B cell (primary cell): ENCODE measurements around the gene YARS1. TPM values are rescaled to one million over a fixed set of nuclear protein-coding genes. Genes with fewer than 3 reads are reported as not detected.

Source experiments
- ATAC-seq: fragments of 200-7000 bp; cut with Tn5 transposase; one replicate; pipeline ENCODE4 v1.10.0; 2021; ENCODE audit warnings: low read depth, mild to moderate bottlenecking, moderate number of reproducible peaks, moderate library complexity
- CTCF ChIA-PET: fragments of 350-600 bp; sonication (Branson Sonifier 250); formaldehyde crosslinking; loops from one replicate; lab custom pipeline; 2021; ENCODE audit warnings: antibody characterized with exemption, inconsistent platforms; lab: Charles Lee
- POLR2A ChIA-PET: fragments of 350-600 bp; sonication (Branson Sonifier 250); formaldehyde crosslinking; loops from one replicate; lab custom pipeline; 2021; ENCODE audit warnings: antibody characterized with exemption; lab: Charles Lee
- DNase-seq: peaks from one replicate; pipeline ENCODE4 v3.0.0; 2013
- H2AFZ ChIP-seq: 2 replicates; pipeline ENCODE4 v1.6.1; 2012; ENCODE audit warnings: mild to moderate bottlenecking, low read depth, low read length; ENCODE audit not compliant: insufficient read depth, poor library complexity, severe bottlenecking
- H3K27ac ChIP-seq, 2 donors: 1 replicate in 1 of 2; 2 replicates in 1 of 2; pipeline ENCODE4 v1.5.1; 2012 to 2013; ENCODE audit warnings: low read length in 2 of 2, mild to moderate bottlenecking in 2 of 2, moderate library complexity in 1 of 2
- H3K27me3 ChIP-seq, 4 experiments: fragments of 200-600 bp in 1 of 4; sonication (generic) in 1 of 4; replicated peaks in 1 of 4; 1 replicate in 2 of 4; 2 replicates in 2 of 4; pipeline versions ENCODE4 v1.6.1 to v1.7.0; 2013 to 2016; ENCODE audit warnings: low read length in 3 of 4, mild to moderate bottlenecking in 2 of 4, mixed read lengths in 1 of 4, moderate library complexity in 1 of 4; ENCODE audit not compliant: insufficient read depth in 4 of 4, control insufficient read depth in 3 of 4; ENCODE audit errors: control extremely low read depth in 1 of 4
- H3K36me3 ChIP-seq, 2 experiments: replicated peaks in 1 of 2; 1 replicate in 1 of 2; 2 replicates in 1 of 2; pipeline versions ENCODE4 v1.6.1 to v1.7.1; 2013; ENCODE audit warnings: low read length in 1 of 2; ENCODE audit not compliant: insufficient read depth in 2 of 2, control insufficient read depth in 1 of 2; ENCODE audit errors: control extremely low read depth in 1 of 2, extremely low read depth in 1 of 2
- H3K4me1 ChIP-seq, 2 donors: fragments of 200-600 bp in 1 of 2; sonication (generic) in 1 of 2; 1 replicate in 1 of 2; 2 replicates in 1 of 2; pipeline versions ENCODE4 v1.5.1 to v1.6.1; 2013 to 2017; ENCODE audit warnings: low read length in 2 of 2; ENCODE audit not compliant: control insufficient read depth in 2 of 2, insufficient read depth in 2 of 2
- H3K4me2 ChIP-seq: replicated peaks from 2 replicates; pipeline ENCODE3; 2012; ENCODE audit warnings: mild to moderate bottlenecking, low read depth, low read length; ENCODE audit not compliant: poor library complexity, severe bottlenecking
- H3K4me3 ChIP-seq, 5 experiments: fragments of 200-600 bp in 1 of 5; sonication (generic) in 1 of 5; 1 replicate in 3 of 5; 2 replicates in 2 of 5; pipeline versions ENCODE4 v1.5.1 to v1.7.0; 2011 to 2016; ENCODE audit warnings: low read length in 4 of 5, mild to moderate bottlenecking in 4 of 5, low read depth in 2 of 5, control low read depth in 1 of 5, moderate library complexity in 1 of 5; ENCODE audit not compliant: insufficient read depth in 1 of 5; ENCODE audit errors: control extremely low read depth in 1 of 5, extremely low read depth in 1 of 5
- H3K79me2 ChIP-seq: fragments of 200-600 bp; sonication (generic); one replicate; pipeline ENCODE4 v1.6.0; 2016; ENCODE audit warnings: low read length; ENCODE audit not compliant: control insufficient read depth, insufficient read depth
- H3K9ac ChIP-seq: fragments of 200-600 bp; sonication (generic); 2 replicates; pipeline ENCODE4 v1.6.1; 2017; ENCODE audit warnings: mild to moderate bottlenecking, low read length, moderate library complexity
- H3K9me3 ChIP-seq, 3 donors: one replicate each; pipeline versions ENCODE4 v1.6.1 to v1.7.1; 2013; ENCODE audit warnings: low read length in 2 of 3; ENCODE audit not compliant: control insufficient read depth in 2 of 3, insufficient read depth in 1 of 3; ENCODE audit errors: control extremely low read depth in 1 of 3
- H4K20me1 ChIP-seq: 2 replicates; pipeline ENCODE4 v1.6.0; 2012; ENCODE audit warnings: mild to moderate bottlenecking, low read length; ENCODE audit not compliant: insufficient read depth, control insufficient read depth, poor library complexity, severe bottlenecking
- H3K27ac Mint-ChIP-seq: one replicate; pipeline ENCODE4 v1.8.0; 2021; ENCODE audit warnings: mixed read lengths
- H3K27me3 Mint-ChIP-seq: one replicate; pipeline ENCODE4 v1.8.0; 2021; ENCODE audit warnings: mixed read lengths
- H3K4me1 Mint-ChIP-seq: one replicate; pipeline ENCODE4 v1.8.0; 2021; ENCODE audit warnings: mixed read lengths
- H3K4me3 Mint-ChIP-seq: one replicate; pipeline ENCODE4 v1.8.0; 2021; ENCODE audit warnings: mixed read lengths
- H3K9me3 Mint-ChIP-seq: one replicate; pipeline ENCODE4 v1.8.0; 2022; ENCODE audit warnings: mixed read lengths; ENCODE audit not compliant: insufficient read depth
- CTCF ChIP-seq: fragments of 200-600 bp; IDR thresholded peaks from one replicate; pipeline ENCODE4 v1.8.0; 2022; ENCODE audit warnings: antibody characterized with exemption, mild to moderate bottlenecking
- EZH2 ChIP-seq: IDR thresholded peaks from 2 replicates; pipeline ENCODE4 v1.6.1; 2012; ENCODE audit warnings: borderline replicate concordance, low read depth, mild to moderate bottlenecking, moderate library complexity, low read length; ENCODE audit not compliant: insufficient read depth, poor library complexity, severe bottlenecking
- WGBS: methylation state at CpG from one replicate; pipeline ENCODE4 v1.1.5; 2013; ENCODE audit warnings: missing lambda C conversion rate; ENCODE audit not compliant: insufficient coverage; 5-methylcytosine and 5-hydroxymethylcytosine counted together
- intact Hi-C: fragments of 100-400 bp; cut with micrococcal nuclease; formaldehyde crosslinking; loops from one replicate; pipeline ENCODE4 v1.10.0; 2022
- polyA plus RNA-seq: library from polyadenylated mRNA; depleted of rRNA; stranded (reverse); fragments of >200 nt; gene quantifications from 2 replicates; pipeline ENCODE4 v1.2.3, GENCODE V29; 2012
- total RNA-seq, 2 donors: library from RNA; stranded (reverse); fragments of 120-200 nt in 1 of 2; gene quantifications; 1 replicate in 1 of 2; 2 replicates in 1 of 2; pipeline versions ENCODE4 v1.2.3 to v1.2.4, GENCODE V29; 2013 to 2022

The YARS1 gene
- total and polyA plus RNA-seq, 2 donors (not counting 1 experiment from before 2014, with no cell fraction given) = 33.0 to 73.2 TPM

DNA sequence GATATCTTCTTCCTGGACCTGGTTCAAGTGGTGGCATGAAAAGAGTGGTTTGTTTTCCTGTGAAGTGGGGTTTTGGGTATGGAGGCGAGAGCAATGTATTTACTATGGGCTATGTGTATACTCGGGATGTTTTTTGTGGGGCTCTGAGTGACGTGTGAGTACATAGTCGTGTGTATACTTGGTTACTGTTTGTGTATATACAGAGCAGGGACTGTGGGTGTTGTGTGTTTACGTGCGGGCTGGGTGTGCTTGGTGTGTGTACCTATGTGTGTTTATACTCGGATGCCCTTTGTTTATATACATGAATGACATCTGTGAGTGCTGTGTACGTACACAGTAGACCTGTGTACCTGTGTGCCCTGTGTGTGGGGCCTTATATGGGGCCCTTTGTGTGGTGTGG is 50.0 kb downstream of the YARS1 start:
- ATAC-seq (no peak), DNase-seq (no peak)
- Histone ChIP-seq H3K4me2 (no peak overlapping the region), H3K36me3 (no peaks in the 10 kb centered on the region), H3K27ac (no peak overlapping the region), H3K79me2 (no peaks in the 10 kb centered on the region), H3K9me3 (no peaks in the 10 kb centered on the region), H3K9ac (no peak overlapping the region), H3K4me1 (no peaks in the 10 kb centered on the region), H3K4me3 (no peak overlapping the region), H4K20me1 (no peaks in the 10 kb centered on the region), H3K27me3 (no peaks in the 10 kb centered on the region), H2AFZ (no peak overlapping the region)
- Mint-ChIP-seq H3K9me3 (no peaks in the 10 kb centered on the region), H3K4me3 (no peak overlapping the region), H3K4me1 (no peaks in the 10 kb centered on the region), H3K27me3 (peaks cover 4% of the 10 kb centered on the region), H3K27ac (no peak overlapping the region)
- WGBS = 92% methylated on average over 8 of the region's 8 CpGs
- ChIA-PET POLR2A (no interaction called here), CTCF (interaction anchor here (0.9 kb wide), 1 partner anchor 10 kb away, joined by 4 read pairs; no protein-coding TSS in a partner anchor)
- intact Hi-C loops = no loop called here
- TF ChIP-seq EZH2 (no peak), CTCF (no peak)

DNA sequence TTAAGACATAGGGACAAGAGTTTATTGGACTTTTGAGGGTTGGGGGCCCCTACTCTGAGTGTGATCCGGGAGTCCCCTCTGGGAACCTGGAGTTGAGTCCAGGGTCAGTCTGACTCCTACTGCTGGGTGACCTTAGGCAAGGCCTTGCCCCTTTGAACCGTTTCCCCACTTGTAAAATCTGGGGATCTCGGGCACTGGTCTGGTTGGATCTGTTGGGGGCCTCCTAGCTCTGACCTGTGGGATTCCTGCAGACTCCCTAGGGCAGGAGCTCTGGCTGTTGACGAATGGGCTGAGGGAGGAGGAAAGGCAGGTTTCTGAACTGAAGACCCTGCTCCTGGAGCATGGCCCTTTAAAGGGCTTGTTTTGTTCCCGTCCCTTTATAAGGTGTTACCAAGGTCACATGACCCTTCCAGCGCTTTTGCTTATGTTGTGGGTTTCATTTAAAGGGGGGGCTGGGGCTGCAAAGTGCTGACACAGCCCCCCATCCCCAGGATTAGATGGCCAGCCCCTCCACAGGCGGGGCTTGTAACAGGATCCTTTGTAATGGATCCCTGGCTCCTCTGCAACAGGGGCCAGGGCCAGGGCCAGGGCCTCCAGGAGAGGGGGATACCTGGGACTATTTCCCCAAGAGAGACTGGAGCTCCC is 50.7 kb downstream of the YARS1 start:
- H3K9me3 Mint-ChIP-seq = no peaks in the 10 kb centered on the region
- no peak overlapping the region for H3K27ac Mint-ChIP-seq
- intact Hi-C loops = no loop called here
- WGBS = 92% methylated on average over 5 of the region's 7 CpGs
- Histone ChIP-seq H3K27me3 (no peaks in the 10 kb centered on the region), H3K36me3 (no peaks in the 10 kb centered on the region), H3K4me3 (no peak overlapping the region), H4K20me1 (no peaks in the 10 kb centered on the region), H3K9me3 (no peaks in the 10 kb centered on the region), H2AFZ (no peak overlapping the region), H3K4me1 (no peaks in the 10 kb centered on the region), H3K4me2 (no peak overlapping the region), H3K79me2 (no peaks in the 10 kb centered on the region), H3K27ac (no peak overlapping the region), H3K9ac (no peak overlapping the region)
- H3K4me3 Mint-ChIP-seq = no peak overlapping the region
- POLR2A ChIA-PET = no interaction called here
- DNase-seq (no peak), ATAC-seq (no peak)
- peaks cover 4% of the 10 kb centered on the region for H3K27me3 Mint-ChIP-seq
- no peaks in the 10 kb centered on the region for H3K4me1 Mint-ChIP-seq
- no peak for TF ChIP-seq CTCF
- TF ChIP-seq EZH2 = no peak
- CTCF ChIA-PET = no interaction called here
